ENCODE results near the gene CDH13. TPM values are rescaled to one million over a fixed set of nuclear protein-coding genes. Genes with fewer than 3 reads are reported as not detected.

Gene CDH13
- total RNA-seq, 1 experiment from 2014 or later = 0.56 TPM

GRCh38 chr16:82874672-82875071 is 247.9 kb downstream of the CDH13 start:
- Histone ChIP-seq H3K4me1 (ENCODE audit: low read length) (peaks cover 21% of the 10 kb centered on the region), H3K4me2 (ENCODE audit: low read depth, low read length, poor library complexity, severe bottlenecking) (no peak overlapping the region), H3K36me3 (ENCODE audit: insufficient read depth, low read length) (no peaks in the 10 kb centered on the region; the same call in 1 of the 2 replicates), H3K9me3 (ENCODE audit: low read length) (no peaks in the 10 kb centered on the region), H3K9me2 (replicated peaks; ENCODE audit: insufficient read depth, low read length) (no peaks in the 10 kb centered on the region), H3K27me3 (ENCODE audit: low read length) (no peaks in the 10 kb centered on the region), H3K9ac (ENCODE audit: low read length) (no peak overlapping the region), H3K4me3 (ENCODE audit: low read length) (no peak overlapping the region), H4K20me1 (ENCODE audit: insufficient read depth, low read depth, low read length) (no peaks in the 10 kb centered on the region), H2AFZ (ENCODE audit: low read length) (no peak overlapping the region), H3K27ac (ENCODE audit: low read length) (no peak overlapping the region), H3K79me2 (ENCODE audit: low read length) (no peaks in the 10 kb centered on the region)
- no peak for DNase-seq

GRCh38 chr16:82876951-82877350 is 250.2 kb downstream of the CDH13 start:
- no peaks in the 10 kb centered on the region for H3K79me2 ChIP-seq (ENCODE audit: low read length)
- no peaks in the 10 kb centered on the region for H4K20me1 ChIP-seq (ENCODE audit: insufficient read depth, low read depth, low read length)
- H3K4me1 ChIP-seq (ENCODE audit: low read length) = peaks cover 38% of the 10 kb centered on the region
- no peaks in the 10 kb centered on the region for H3K27me3 ChIP-seq (ENCODE audit: low read length)
- no peaks in the 10 kb centered on the region for H3K9me2 ChIP-seq (replicated peaks; ENCODE audit: insufficient read depth, low read length)
- no peaks in the 10 kb centered on the region for H3K9me3 ChIP-seq (ENCODE audit: low read length)
- no peaks in the 10 kb centered on the region; the same call in 1 of the 2 replicates for H3K36me3 ChIP-seq (ENCODE audit: insufficient read depth, low read length)
- H3K4me3 ChIP-seq (ENCODE audit: low read length) = no peak overlapping the region
- DNase-seq = no peak
- H2AFZ ChIP-seq (ENCODE audit: low read length) = no peak overlapping the region
- no peak overlapping the region for H3K9ac ChIP-seq (ENCODE audit: low read length)
- no peak overlapping the region for H3K27ac ChIP-seq (ENCODE audit: low read length)
- H3K4me2 ChIP-seq (ENCODE audit: low read depth, low read length, poor library complexity, severe bottlenecking) = no peak overlapping the region

- Histone ChIP-seq H3K36me3 (ENCODE audit: insufficient read depth, low read length) (no peaks in the 10 kb centered on the region; the same call in 1 of the 2 replicates), H3K4me2 (ENCODE audit: low read depth, low read length, poor library complexity, severe bottlenecking) (no peak overlapping the region), H3K4me3 (ENCODE audit: low read length) (no peak overlapping the region), H4K20me1 (ENCODE audit: insufficient read depth, low read depth, low read length) (no peaks in the 10 kb centered on the region), H3K9me3 (ENCODE audit: low read length) (no peaks in the 10 kb centered on the region), H3K4me1 (ENCODE audit: low read length) (peaks cover 38% of the 10 kb centered on the region), H3K27me3 (ENCODE audit: low read length) (no peaks in the 10 kb centered on the region), H3K9ac (ENCODE audit: low read length) (no peak overlapping the region), H2AFZ (ENCODE audit: low read length) (peak overlapping the region; percentile 27; the same call in 1 of the 2 replicates), H3K27ac (ENCODE audit: low read length) (no peak overlapping the region), H3K9me2 (replicated peaks; ENCODE audit: insufficient read depth, low read length) (no peaks in the 10 kb centered on the region), H3K79me2 (ENCODE audit: low read length) (no peaks in the 10 kb centered on the region)
- no peak for DNase-seq
Observed at GRCh38 chr16:82878466-82878865, 251.7 kb downstream of the CDH13 start.

DNA sequence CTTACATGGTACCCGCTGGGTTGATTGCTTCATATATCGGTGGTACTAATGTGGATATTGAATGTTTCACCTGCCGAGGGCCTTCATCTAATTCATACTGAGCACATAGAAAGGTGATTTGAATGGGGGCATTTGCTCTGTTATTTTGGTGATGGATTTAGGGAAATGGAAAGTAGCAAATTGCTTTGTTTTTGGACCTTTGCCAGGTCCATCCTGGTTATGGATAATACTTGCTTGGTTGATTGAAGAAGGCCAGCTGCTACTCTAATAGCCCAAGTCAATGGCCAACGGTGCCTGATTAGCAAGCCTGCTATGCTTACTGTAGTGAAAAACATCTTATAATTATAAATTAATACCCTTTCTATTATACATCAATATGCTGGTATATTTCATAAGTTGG is 253.6 kb downstream of the CDH13 start:
- H3K4me1 ChIP-seq (ENCODE audit: low read length) = peaks cover 54% of the 10 kb centered on the region
- H3K79me2 ChIP-seq (ENCODE audit: low read length) = no peaks in the 10 kb centered on the region
- H2AFZ ChIP-seq (ENCODE audit: low read length) = no peak overlapping the region
- H3K4me2 ChIP-seq (ENCODE audit: low read depth, low read length, poor library complexity, severe bottlenecking) = no peak overlapping the region
- H3K9me3 ChIP-seq (ENCODE audit: low read length) = no peaks in the 10 kb centered on the region
- H3K9me2 ChIP-seq (replicated peaks; ENCODE audit: insufficient read depth, low read length) = no peaks in the 10 kb centered on the region
- no peak overlapping the region for H3K4me3 ChIP-seq (ENCODE audit: low read length)
- no peaks in the 10 kb centered on the region for H4K20me1 ChIP-seq (ENCODE audit: insufficient read depth, low read depth, low read length)
- no peaks in the 10 kb centered on the region for H3K27me3 ChIP-seq (ENCODE audit: low read length)
- H3K27ac ChIP-seq (ENCODE audit: low read length) = no peak overlapping the region
- no peaks in the 10 kb centered on the region; the same call in 1 of the 2 replicates for H3K36me3 ChIP-seq (ENCODE audit: insufficient read depth, low read length)
- H3K9ac ChIP-seq (ENCODE audit: low read length) = no peak overlapping the region
- DNase-seq = no peak

- no peak overlapping the region for H2AFZ ChIP-seq (ENCODE audit: low read length)
- no peak for DNase-seq
- H3K36me3 ChIP-seq (ENCODE audit: insufficient read depth, low read length) = no peaks in the 10 kb centered on the region; the same call in 1 of the 2 replicates
- H3K9ac ChIP-seq (ENCODE audit: low read length) = peak overlapping the region; percentile 22; the same call in 1 of the 2 replicates
- peak overlapping the region; percentile 69 for H3K4me2 ChIP-seq (ENCODE audit: low read depth, low read length, poor library complexity, severe bottlenecking)
- no peaks in the 10 kb centered on the region for H4K20me1 ChIP-seq (ENCODE audit: insufficient read depth, low read depth, low read length)
- no peaks in the 10 kb centered on the region for H3K9me2 ChIP-seq (replicated peaks; ENCODE audit: insufficient read depth, low read length)
- peaks cover 65% of the 10 kb centered on the region for H3K4me1 ChIP-seq (ENCODE audit: low read length)
- H3K27ac ChIP-seq (ENCODE audit: low read length) = peak overlapping the region; percentile 98
- H3K9me3 ChIP-seq (ENCODE audit: low read length) = no peaks in the 10 kb centered on the region
- no peak overlapping the region for H3K4me3 ChIP-seq (ENCODE audit: low read length)
- no peaks in the 10 kb centered on the region for H3K27me3 ChIP-seq (ENCODE audit: low read length)
- no peaks in the 10 kb centered on the region for H3K79me2 ChIP-seq (ENCODE audit: low read length)
Observed at GRCh38 chr16:82881516-82881915, 254.7 kb downstream of the CDH13 start.

- Histone ChIP-seq H3K4me3 (ENCODE audit: low read length) (peak overlapping the region; percentile 30; the same call in 1 of the 2 replicates), H3K27ac (ENCODE audit: low read length) (peak overlapping the region; percentile 98)
Observed at GRCh38 chr16:82882226-82882625, 255.5 kb downstream of the CDH13 start.

DNA sequence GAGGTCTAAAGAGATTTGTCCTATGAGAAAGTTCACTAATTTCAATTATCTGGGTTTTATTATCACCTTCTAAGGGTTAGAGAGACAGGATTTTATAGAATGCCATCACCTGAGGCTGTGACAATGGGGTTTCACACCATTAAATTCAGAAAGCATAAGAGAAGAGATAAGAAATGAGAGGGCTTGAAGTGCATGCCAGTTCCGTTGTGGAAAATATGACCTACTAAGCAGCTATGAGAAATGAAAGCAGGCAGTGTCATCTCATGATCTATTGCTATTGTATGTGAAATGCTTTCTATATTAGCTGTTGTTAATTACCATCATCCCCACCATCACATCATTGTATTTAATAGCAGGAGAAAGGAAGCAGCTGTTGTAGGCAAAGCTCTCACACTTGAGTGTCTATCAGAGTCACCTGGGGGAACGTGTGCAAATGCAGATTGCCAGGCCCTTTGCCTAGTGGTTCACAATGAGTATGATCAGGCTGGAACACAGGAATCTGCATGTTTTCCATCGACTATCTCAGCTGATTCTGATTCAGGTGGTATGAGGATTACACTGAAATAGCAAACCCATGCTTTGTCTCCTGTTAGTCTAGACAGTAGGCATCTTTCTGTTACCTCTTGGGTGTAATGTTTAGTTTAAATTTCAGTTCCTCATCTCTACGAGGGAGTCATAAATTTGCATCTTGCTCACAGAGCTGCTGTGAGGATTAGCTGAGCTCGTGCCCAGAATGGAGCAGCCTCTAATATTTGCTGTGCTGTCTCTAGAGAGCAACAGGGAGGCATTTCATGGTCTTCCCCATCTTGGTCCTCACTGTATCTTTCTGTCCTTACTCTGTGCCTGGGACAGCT is 256.4 kb downstream of the CDH13 start:
- DNase-seq = peak; percentile 97
- Histone ChIP-seq H3K9me2 (replicated peaks; ENCODE audit: insufficient read depth, low read length) (no peaks in the 10 kb centered on the region), H3K4me1 (ENCODE audit: low read length) (peaks cover 82% of the 10 kb centered on the region), H3K9me3 (ENCODE audit: low read length) (no peaks in the 10 kb centered on the region), H3K27ac (ENCODE audit: low read length) (peak overlapping the region; percentile 98), H3K27me3 (ENCODE audit: low read length) (no peaks in the 10 kb centered on the region), H3K4me3 (ENCODE audit: low read length) (peak overlapping the region; percentile 30), H3K9ac (ENCODE audit: low read length) (peak overlapping the region; percentile 57), H3K36me3 (ENCODE audit: insufficient read depth, low read length) (no peaks in the 10 kb centered on the region), H2AFZ (ENCODE audit: low read length) (no peak overlapping the region), H3K79me2 (ENCODE audit: low read length) (no peaks in the 10 kb centered on the region), H3K4me2 (ENCODE audit: low read depth, low read length, poor library complexity, severe bottlenecking) (peak overlapping the region; percentile 69), H4K20me1 (ENCODE audit: insufficient read depth, low read depth, low read length) (no peaks in the 10 kb centered on the region)

More at GRCh38 chr16:82882226-82882625, 255.5 kb downstream of the CDH13 start:
- H3K9me2 ChIP-seq (replicated peaks; ENCODE audit: insufficient read depth, low read length) = no peaks in the 10 kb centered on the region
- peak overlapping the region; percentile 69 for H3K4me2 ChIP-seq (ENCODE audit: low read depth, low read length, poor library complexity, severe bottlenecking)
- no peak overlapping the region for H2AFZ ChIP-seq (ENCODE audit: low read length)
- H3K9ac ChIP-seq (ENCODE audit: low read length) = peak overlapping the region; percentile 57
- H3K79me2 ChIP-seq (ENCODE audit: low read length) = no peaks in the 10 kb centered on the region
- DNase-seq = no peak
- no peaks in the 10 kb centered on the region for H3K36me3 ChIP-seq (ENCODE audit: insufficient read depth, low read length)
- no peaks in the 10 kb centered on the region for H3K27me3 ChIP-seq (ENCODE audit: low read length)
- H3K9me3 ChIP-seq (ENCODE audit: low read length) = no peaks in the 10 kb centered on the region
- peaks cover 73% of the 10 kb centered on the region for H3K4me1 ChIP-seq (ENCODE audit: low read length)
- no peaks in the 10 kb centered on the region for H4K20me1 ChIP-seq (ENCODE audit: insufficient read depth, low read depth, low read length)

- H3K9me3 ChIP-seq (ENCODE audit: low read length) = no peaks in the 10 kb centered on the region
- H3K79me2 ChIP-seq (ENCODE audit: low read length) = no peaks in the 10 kb centered on the region
- peak overlapping the region; percentile 98 for H3K27ac ChIP-seq (ENCODE audit: low read length)
- peak overlapping the region; percentile 25; the same call in 1 of the 2 replicates for H3K4me3 ChIP-seq (ENCODE audit: low read length)
- H3K27me3 ChIP-seq (ENCODE audit: low read length) = no peaks in the 10 kb centered on the region
- H3K9me2 ChIP-seq (replicated peaks; ENCODE audit: insufficient read depth, low read length) = no peaks in the 10 kb centered on the region
- peaks cover 92% of the 10 kb centered on the region for H3K4me1 ChIP-seq (ENCODE audit: low read length)
- H3K36me3 ChIP-seq (ENCODE audit: insufficient read depth, low read length) = no peaks in the 10 kb centered on the region
- no peaks in the 10 kb centered on the region for H4K20me1 ChIP-seq (ENCODE audit: insufficient read depth, low read depth, low read length)
- DNase-seq = no peak
- peak overlapping the region; percentile 69 for H3K4me2 ChIP-seq (ENCODE audit: low read depth, low read length, poor library complexity, severe bottlenecking)
- H3K9ac ChIP-seq (ENCODE audit: low read length) = peak overlapping the region; percentile 32
- H2AFZ ChIP-seq (ENCODE audit: low read length) = no peak overlapping the region
Observed at GRCh38 chr16:82884320-82884898, 257.6 kb downstream of the CDH13 start.
